Prostate gland (tissue), 2 donors: Measurements from ENCODE around the gene ZMYM4. TPM values are rescaled to one million over a fixed set of nuclear protein-coding genes. Genes with fewer than 3 reads are reported as not detected.
"Not testable (repeated sequence)": the region's sequence is repeated elsewhere in the genome, so short reads cannot be mapped to it uniquely, and the experiment has no call there.

Source experiments
- DNase-seq: peaks from one replicate; pipeline ENCODE4 v3.0.0-alpha.2; 2019; ENCODE audit warnings: low spot score
- H3K27ac ChIP-seq, 2 donors: fragments of 200-600 bp; sonication (generic); 2 replicates each; pipeline ENCODE4 v1.5.1; 2017 to 2019
- H3K27me3 ChIP-seq: fragments of 200-600 bp; sonication (generic); replicated peaks from 2 replicates; pipeline ENCODE4 v1.5.1; 2019; ENCODE audit not compliant: insufficient read depth
- H3K36me3 ChIP-seq, 2 donors: fragments of 200-600 bp; sonication (generic); 1 replicate in 1 of 2; 2 replicates in 1 of 2; pipeline versions ENCODE4 v1.5.1 to v1.8.1; 2017 to 2019
- H3K4me1 ChIP-seq: fragments of 200-600 bp; sonication (generic); replicated peaks from 2 replicates; pipeline ENCODE4 v1.5.1; 2019
- H3K4me3 ChIP-seq, 2 donors: fragments of 200-600 bp; sonication (generic); 2 replicates each; pipeline ENCODE4 v1.5.1; 2017 to 2019
- H3K9me3 ChIP-seq: fragments of 200-600 bp; sonication (generic); 2 replicates; pipeline ENCODE4 v1.5.1; 2017
- POLR2A ChIP-seq: fragments of 450-650 bp; IDR thresholded peaks from one replicate; pipeline ENCODE4 v1.6.1; 2016; ENCODE audit warnings: antibody characterized with exemption, mild to moderate bottlenecking
- POLR2AphosphoS5 ChIP-seq: sonication (generic); formaldehyde crosslinking; IDR thresholded peaks from one replicate; pipeline ENCODE4 v1.6.1; 2017; ENCODE audit warnings: antibody characterized with exemption
- WGBS: methylation state at CpG from one replicate; pipeline ENCODE4 v1.1.5; 2018; 5-methylcytosine and 5-hydroxymethylcytosine counted together
- intact Hi-C: fragments of 100-400 bp; cut with DNase I; formaldehyde crosslinking; loops from one replicate; pipeline ENCODE4 v1.14.2; 2022
- total RNA-seq, 2 donors: library from RNA; depleted of rRNA; stranded (reverse); fragments of >200 nt; gene quantifications; one replicate each; pipeline ENCODE4 v1.1.0, GENCODE V29; 2016
- TF ChIP-seq, protein P1 (sequence below), 4 experiments: fragments of 200-600 bp in 2 of 4; fragments of 450-650 bp in 2 of 4; sonication (generic) in 2 of 4; IDR thresholded peaks; 1 replicate in 3 of 4; 2 replicates in 1 of 4; pipeline ENCODE4 v1.5.1; 2016 to 2019; ENCODE audit warnings: antibody characterized with exemption in 4 of 4, mild to moderate bottlenecking in 2 of 4, moderate library complexity in 2 of 4

Gene ZMYM4
- total RNA-seq, 2 donors from 2014 or later: 34.9 to 42.1 TPM

DNA sequence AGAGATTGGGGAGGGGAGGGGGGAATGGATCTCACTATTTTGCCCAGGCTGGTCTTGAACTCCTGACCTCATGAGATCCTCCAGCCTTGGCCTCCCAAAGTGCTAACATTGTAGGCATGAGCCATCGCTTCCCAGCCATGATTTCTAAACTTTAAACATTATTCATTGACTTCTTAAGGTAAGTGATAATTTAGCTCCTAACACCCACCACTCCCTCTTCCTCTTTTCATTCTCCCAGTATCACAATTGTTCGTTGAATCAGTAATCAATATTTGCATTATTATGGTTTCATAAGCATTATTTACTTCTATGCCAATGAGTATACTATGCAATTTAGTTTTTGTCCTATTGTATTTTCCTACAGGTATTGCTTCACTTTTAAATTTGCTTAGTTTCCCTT, 42.0 kb upstream of the ZMYM4 start:
- Histone ChIP-seq H3K27me3 (no peaks in the 10 kb centered on the region), H3K9me3 (no peaks in the 10 kb centered on the region), H3K4me1 (no peaks in the 10 kb centered on the region), H3K4me3 (no peak overlapping the region), H3K27ac (no peak overlapping the region), H3K36me3 (no peaks in the 10 kb centered on the region)
- no peak for DNase-seq
- TF ChIP-seq POLR2A (no peak), POLR2AphosphoS5 (no peak)
- TF ChIP-seq, protein P1, sequence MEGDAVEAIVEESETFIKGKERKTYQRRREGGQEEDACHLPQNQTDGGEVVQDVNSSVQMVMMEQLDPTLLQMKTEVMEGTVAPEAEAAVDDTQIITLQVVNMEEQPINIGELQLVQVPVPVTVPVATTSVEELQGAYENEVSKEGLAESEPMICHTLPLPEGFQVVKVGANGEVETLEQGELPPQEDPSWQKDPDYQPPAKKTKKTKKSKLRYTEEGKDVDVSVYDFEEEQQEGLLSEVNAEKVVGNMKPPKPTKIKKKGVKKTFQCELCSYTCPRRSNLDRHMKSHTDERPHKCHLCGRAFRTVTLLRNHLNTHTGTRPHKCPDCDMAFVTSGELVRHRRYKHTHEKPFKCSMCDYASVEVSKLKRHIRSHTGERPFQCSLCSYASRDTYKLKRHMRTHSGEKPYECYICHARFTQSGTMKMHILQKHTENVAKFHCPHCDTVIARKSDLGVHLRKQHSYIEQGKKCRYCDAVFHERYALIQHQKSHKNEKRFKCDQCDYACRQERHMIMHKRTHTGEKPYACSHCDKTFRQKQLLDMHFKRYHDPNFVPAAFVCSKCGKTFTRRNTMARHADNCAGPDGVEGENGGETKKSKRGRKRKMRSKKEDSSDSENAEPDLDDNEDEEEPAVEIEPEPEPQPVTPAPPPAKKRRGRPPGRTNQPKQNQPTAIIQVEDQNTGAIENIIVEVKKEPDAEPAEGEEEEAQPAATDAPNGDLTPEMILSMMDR (IDR thresholded peaks at IDR 0.05): no peak
- intact Hi-C loops: no loop called here
- 92% methylated on average over 2 of the region's 2 CpGs for WGBS

- intact Hi-C loops: no loop called here
- H3K27ac ChIP-seq: no peak overlapping the region
- no peaks in the 10 kb centered on the region for H3K36me3 ChIP-seq
- no peak for DNase-seq
- H3K9me3 ChIP-seq: no peaks in the 10 kb centered on the region
- no peak overlapping the region for H3K4me3 ChIP-seq
- TF ChIP-seq POLR2AphosphoS5 (no peak), POLR2A (no peak)
- TF ChIP-seq, protein P1 (IDR thresholded peaks at IDR 0.05): no peak
- H3K27me3 ChIP-seq: no peaks in the 10 kb centered on the region
- no peaks in the 10 kb centered on the region for H3K4me1 ChIP-seq
- 52% methylated on average over 1 of the region's 1 CpG for WGBS
Observed at GRCh38 chr1:35229587-35230360, 38.7 kb upstream of the ZMYM4 start.

- H3K36me3 ChIP-seq: no peaks in the 10 kb centered on the region
- no peak for DNase-seq
- H3K4me1 ChIP-seq: no peaks in the 10 kb centered on the region
- WGBS: 70% methylated on average over 1 of the region's 1 CpG
- intact Hi-C loops: no loop called here
- no peak overlapping the region for H3K4me3 ChIP-seq
- H3K9me3 ChIP-seq: no peaks in the 10 kb centered on the region
- H3K27ac ChIP-seq: no peak overlapping the region
- no peak for TF ChIP-seq POLR2AphosphoS5
- TF ChIP-seq, protein P1 (IDR thresholded peaks at IDR 0.05): no peak
- no peak for TF ChIP-seq POLR2A
- H3K27me3 ChIP-seq: no peaks in the 10 kb centered on the region
Observed at GRCh38 chr1:35231287-35231686, 37.2 kb upstream of the ZMYM4 start.

GRCh38 chr1:35236772-35237171, 31.7 kb upstream of the ZMYM4 start:
- 100% methylated on average over 2 of the region's 2 CpGs for WGBS

GRCh38 chr1:35243691-35244090, 24.8 kb upstream of the ZMYM4 start:
- no peak for DNase-seq
- no peaks in the 10 kb centered on the region for H3K9me3 ChIP-seq
- no peaks in the 10 kb centered on the region for H3K27me3 ChIP-seq
- H3K4me1 ChIP-seq: no peaks in the 10 kb centered on the region
- TF ChIP-seq POLR2A (no peak), POLR2AphosphoS5 (no peak)
- TF ChIP-seq, protein P1 (IDR thresholded peaks at IDR 0.05): no peak
- no peak overlapping the region for H3K27ac ChIP-seq
- WGBS: 31% methylated on average over 1 of the region's 1 CpG
- intact Hi-C loops: no loop called here
- no peaks in the 10 kb centered on the region for H3K36me3 ChIP-seq
- H3K4me3 ChIP-seq: no peak overlapping the region

More at GRCh38 chr1:35236772-35237171, 31.7 kb upstream of the ZMYM4 start:
- H3K9me3 ChIP-seq, H3K27ac ChIP-seq, H3K36me3 ChIP-seq, intact Hi-C loops, DNase-seq, H3K4me3 ChIP-seq, H3K27me3 ChIP-seq, H3K4me1 ChIP-seq: not testable (repeated sequence)
